Keratinocyte (primary cell): Measurements from ENCODE around the gene CALML5.

Source experiments
- EZH2 ChIP-seq: IDR thresholded peaks from one replicate; pipeline ENCODE4 v1.6.1; 2012; ENCODE audit warnings: inconsistent platforms, mild to moderate bottlenecking, low read length, moderate library complexity
- TF ChIP-seq, protein P1 (sequence below), 3 experiments: IDR thresholded peaks in 1 of 3; conservative IDR thresholded peaks in 1 of 3; optimal IDR thresholded peaks in 1 of 3; 2 replicates in 2 of 3; 3 replicates in 1 of 3; pipeline versions ENCODE3 to v1.5.1; 2011; ENCODE audit warnings: low read length in 3 of 3, mild to moderate bottlenecking in 3 of 3, moderate library complexity in 2 of 3, control low read depth in 1 of 3, inconsistent platforms in 1 of 3; ENCODE audit not compliant: insufficient read depth in 2 of 3; ENCODE audit errors: extremely low read depth in 1 of 3

DNA sequence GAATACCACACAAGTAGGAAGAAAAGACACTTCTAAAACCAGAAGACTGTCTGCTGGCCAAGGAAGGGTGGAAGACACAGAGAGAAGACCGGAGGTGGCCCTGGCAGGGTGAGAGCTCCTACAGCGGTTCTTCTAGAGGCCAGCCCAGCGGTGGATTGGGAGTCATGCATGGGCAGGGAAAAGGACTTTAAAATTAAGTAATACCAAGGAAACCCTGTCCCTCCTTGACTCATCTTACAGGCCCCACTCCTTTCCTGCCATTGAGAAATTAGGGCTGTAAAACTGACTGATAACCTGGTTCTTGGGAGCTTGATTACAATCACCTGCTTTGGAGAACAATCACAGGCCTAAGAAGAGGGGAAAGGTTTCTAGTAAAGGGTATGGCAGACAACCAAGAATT lies 41.5 kb upstream of the CALML5 start:
- TF ChIP-seq, protein P1, sequence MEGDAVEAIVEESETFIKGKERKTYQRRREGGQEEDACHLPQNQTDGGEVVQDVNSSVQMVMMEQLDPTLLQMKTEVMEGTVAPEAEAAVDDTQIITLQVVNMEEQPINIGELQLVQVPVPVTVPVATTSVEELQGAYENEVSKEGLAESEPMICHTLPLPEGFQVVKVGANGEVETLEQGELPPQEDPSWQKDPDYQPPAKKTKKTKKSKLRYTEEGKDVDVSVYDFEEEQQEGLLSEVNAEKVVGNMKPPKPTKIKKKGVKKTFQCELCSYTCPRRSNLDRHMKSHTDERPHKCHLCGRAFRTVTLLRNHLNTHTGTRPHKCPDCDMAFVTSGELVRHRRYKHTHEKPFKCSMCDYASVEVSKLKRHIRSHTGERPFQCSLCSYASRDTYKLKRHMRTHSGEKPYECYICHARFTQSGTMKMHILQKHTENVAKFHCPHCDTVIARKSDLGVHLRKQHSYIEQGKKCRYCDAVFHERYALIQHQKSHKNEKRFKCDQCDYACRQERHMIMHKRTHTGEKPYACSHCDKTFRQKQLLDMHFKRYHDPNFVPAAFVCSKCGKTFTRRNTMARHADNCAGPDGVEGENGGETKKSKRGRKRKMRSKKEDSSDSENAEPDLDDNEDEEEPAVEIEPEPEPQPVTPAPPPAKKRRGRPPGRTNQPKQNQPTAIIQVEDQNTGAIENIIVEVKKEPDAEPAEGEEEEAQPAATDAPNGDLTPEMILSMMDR (optimal IDR thresholded peaks at IDR 0.05 in 1 of 3, IDR thresholded peaks at IDR 0.05 in 1 of 3, conservative IDR thresholded peaks at IDR 0.05 in 1 of 3; ENCODE audit: extremely low read depth in 1 of 3, insufficient read depth in 2 of 3, low read length in 3 of 3), result no peak
- TF ChIP-seq EZH2, result no peak
